HepG2 (cell line): Measurements from ENCODE around the gene PLB1. TPM values are rescaled to one million over a fixed set of nuclear protein-coding genes. Genes with fewer than 3 reads are reported as not detected.

ENCODE experiments used
- AHDC1 ChIP-seq: sonication (generic); formaldehyde crosslinking; IDR thresholded peaks from 2 replicates; pipeline ENCODE4 v1.5.1; 2020; ENCODE audit warnings: mild to moderate bottlenecking, missing genetic modification reagents, borderline replicate concordance
- CAMTA2 ChIP-seq: sonication (generic); formaldehyde crosslinking; IDR thresholded peaks from 2 replicates; pipeline ENCODE4 v1.4.0; 2020; ENCODE audit warnings: mild to moderate bottlenecking, missing genetic modification reagents, borderline replicate concordance
- DBP ChIP-seq: sonication (generic); formaldehyde crosslinking; IDR thresholded peaks from 2 replicates; pipeline ENCODE4 v1.4.0; 2020; ENCODE audit warnings: missing genetic modification reagents; ENCODE audit errors: not compliant biosample characterization
- HIC2 ChIP-seq: sonication (generic); formaldehyde crosslinking; IDR thresholded peaks from 2 replicates; pipeline ENCODE4 v1.9.0; 2022; ENCODE audit warnings: low read depth, missing genetic modification reagents
- ZNF800 ChIP-seq: sonication (generic); formaldehyde crosslinking; IDR thresholded peaks from 2 replicates; pipeline ENCODE4 v1.4.0; 2020; ENCODE audit warnings: missing genetic modification reagents
- polyA plus RNA-seq, 8 experiments: library from polyadenylated mRNA; depleted of rRNA in 3 of 8; stranded (reverse) in 7 of 8; unstranded in 1 of 8; fragments of >200 nt; fragmentation: Illumina TruSeq in 4 of 8; extraction: Trizol in 4 of 8; gene quantifications; 2 replicates each; pipeline versions ENCODE4 v1.2.1 to v1.2.3, GENCODE V29; 2011 to 2016; ENCODE audit warnings: low read depth in 4 of 8, missing spikeins in 1 of 8, mixed read lengths in 1 of 8; ENCODE audit not compliant: insufficient read depth in 1 of 8
- total RNA-seq, 5 experiments: library from RNA; depleted of rRNA; stranded (reverse); fragments of >200 nt; fragmentation: Illumina TruSeq; extraction: Trizol; gene quantifications; 2 replicates each; pipeline ENCODE4 v1.2.3, GENCODE V29; 2016; ENCODE audit warnings: low read depth in 1 of 5

PLB1 gene
- total and polyA plus RNA-seq, 2 of the 13 experiments (the other 11 are each of a cell fraction or from before 2014, with no cell fraction given), result 0.20 to 1.8 TPM

- TF ChIP-seq DBP (CRISPR knock-in tag) (no peak), HIC2 (CRISPR knock-in tag) (no peak), AHDC1 (CRISPR knock-in tag) (no peak), CAMTA2 (CRISPR knock-in tag) (no peak), ZNF800 (no peak)
These were observed 106.3 kb downstream of the PLB1 start (continued) for GRCh38 chr2:28602136-28602660.
